ENCODE measurements around the gene ALK. TPM values are rescaled to one million over a fixed set of nuclear protein-coding genes. Genes with fewer than 3 reads are reported as not detected.

Gene ALK
- total and polyA plus RNA-seq, 12 donors, result 0.09 to 1.8 (median 0.53) TPM; not detected in 1

DNA sequence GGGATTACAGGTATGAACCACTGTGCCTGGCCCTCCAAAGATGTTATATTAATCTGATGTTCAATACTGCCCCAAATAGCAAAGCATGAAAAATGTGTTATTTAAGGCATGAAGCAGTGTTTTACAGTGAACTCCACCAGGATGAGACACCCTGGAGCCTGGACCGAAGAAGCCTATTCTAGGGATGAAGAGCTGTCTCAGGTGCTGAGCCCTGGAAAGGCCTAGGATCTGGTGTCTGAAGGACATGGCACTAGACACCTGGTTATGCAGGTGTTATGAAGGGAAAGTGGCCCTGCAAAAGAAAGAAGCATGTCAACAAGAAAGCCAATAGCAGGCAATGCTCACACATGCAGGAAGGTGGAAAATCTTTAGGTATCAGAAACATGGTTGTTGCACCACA lies 431.8 kb downstream of the ALK start:
- WGBS, 4 donors, result 80 to 97% (median 89%) methylated on average over 1 of the region's 1 CpG
- no peak for DNase-seq
- Histone ChIP-seq H3K27me3 (no peaks in the 10 kb centered on the region), H3K9me3 (replicated peaks in 1 of 3) (no peaks in the 10 kb centered on the region), H3K4me1 (replicated peaks in 1 of 2) (no peaks in the 10 kb centered on the region), H3K36me3 (replicated peaks in 1 of 2) (no peaks in the 10 kb centered on the region), H3K4me3 (no peak overlapping the region), H3K27ac (no peak overlapping the region)
- TF ChIP-seq CTCF (IDR thresholded peaks at IDR 0.05) (no peak), POLR2A (IDR thresholded peaks at IDR 0.05) (no peak)
- intact Hi-C loops (cut with DNase I), result no loop called here

DNA sequence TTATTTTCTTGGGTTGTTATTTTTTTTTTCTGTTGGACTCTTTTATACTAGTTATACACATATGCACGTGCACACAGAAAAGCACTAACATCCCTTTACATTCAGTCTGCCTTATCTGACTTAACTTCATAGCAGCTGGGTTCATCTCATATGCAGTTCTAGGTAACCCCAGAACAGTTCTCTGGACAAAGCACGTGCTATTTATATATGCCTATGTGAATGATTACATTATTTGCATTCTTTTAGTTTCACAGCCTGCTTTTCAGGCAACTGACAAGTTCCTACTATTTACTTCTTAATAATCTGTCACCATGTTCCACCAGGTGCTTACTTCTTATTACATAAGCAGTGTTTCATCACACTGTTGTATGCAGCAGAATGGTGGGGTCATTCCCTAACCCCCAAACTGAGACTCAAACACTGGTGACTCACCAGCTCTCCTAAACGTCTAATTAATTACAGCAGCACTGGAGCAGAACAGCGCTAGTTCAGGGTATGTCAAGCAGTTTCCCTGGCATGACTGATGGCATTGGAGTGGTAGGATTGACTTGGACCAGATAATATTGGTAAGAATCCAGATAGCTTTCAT lies 433.3 kb downstream of the ALK start:
- 54 to 70% (median 68%) methylated on average over 4 of the region's 4 CpGs for WGBS, 4 donors
- H3K27ac ChIP-seq, result no peak overlapping the region
- no peak for DNase-seq
- no peaks in the 10 kb centered on the region for H3K27me3 ChIP-seq
- no peaks in the 10 kb centered on the region for H3K36me3 ChIP-seq (replicated peaks in 1 of 2)
- intact Hi-C loops (cut with DNase I), result no loop called here
- no peaks in the 10 kb centered on the region for H3K4me1 ChIP-seq (replicated peaks in 1 of 2)
- H3K4me3 ChIP-seq, result no peak overlapping the region
- no peak for TF ChIP-seq POLR2A (IDR thresholded peaks at IDR 0.05)
- no peak for TF ChIP-seq CTCF (IDR thresholded peaks at IDR 0.05)
- no peaks in the 10 kb centered on the region for H3K9me3 ChIP-seq (replicated peaks in 1 of 3)

- H3K4me3 ChIP-seq, result no peak overlapping the region
- no peaks in the 10 kb centered on the region for H3K36me3 ChIP-seq (replicated peaks in 1 of 2)
- intact Hi-C loops (cut with DNase I), result no loop called here
- no peak for DNase-seq
- WGBS, 4 donors, result 41 to 61% (median 45%) methylated on average over 3 of the region's 3 CpGs
- no peaks in the 10 kb centered on the region for H3K27me3 ChIP-seq
- TF ChIP-seq CTCF (IDR thresholded peaks at IDR 0.05), result no peak
- TF ChIP-seq POLR2A (IDR thresholded peaks at IDR 0.05), result no peak
- H3K27ac ChIP-seq, result no peak overlapping the region
- H3K9me3 ChIP-seq (replicated peaks in 1 of 3), result no peaks in the 10 kb centered on the region
- H3K4me1 ChIP-seq (replicated peaks in 1 of 2), result no peaks in the 10 kb centered on the region
Observed at GRCh38 chr2:29485631-29486030, 435.8 kb downstream of the ALK start.

- H3K9me3 ChIP-seq (replicated peaks in 1 of 3), result no peaks in the 10 kb centered on the region
- no peak overlapping the region for H3K27ac ChIP-seq
- no peaks in the 10 kb centered on the region for H3K4me1 ChIP-seq (replicated peaks in 1 of 2)
- H3K36me3 ChIP-seq (replicated peaks in 1 of 2), result no peaks in the 10 kb centered on the region
- no peak for DNase-seq
- no peak for TF ChIP-seq POLR2A (IDR thresholded peaks at IDR 0.05)
- no peak for TF ChIP-seq CTCF (IDR thresholded peaks at IDR 0.05)
- no peak overlapping the region for H3K4me3 ChIP-seq
- no peaks in the 10 kb centered on the region for H3K27me3 ChIP-seq
- intact Hi-C loops (cut with DNase I), result no loop called here
Observed at GRCh38 chr2:29485117-29485516, 436.3 kb downstream of the ALK start.
